VCaP (cell line): Measurements from ENCODE around the gene NCKAP5.

Source experiments
- H3K27ac ChIP-seq: fragments of 450-650 bp; 2 replicates; pipeline ENCODE4 v1.5.1; 2017
- TF ChIP-seq, protein P1 (sequence below): fragments of 450-650 bp; conservative IDR thresholded peaks from 2 replicates; pipeline ENCODE4 v1.5.1; 2017; ENCODE audit warnings: mild to moderate bottlenecking, moderate library complexity

The NCKAP5 gene

DNA sequence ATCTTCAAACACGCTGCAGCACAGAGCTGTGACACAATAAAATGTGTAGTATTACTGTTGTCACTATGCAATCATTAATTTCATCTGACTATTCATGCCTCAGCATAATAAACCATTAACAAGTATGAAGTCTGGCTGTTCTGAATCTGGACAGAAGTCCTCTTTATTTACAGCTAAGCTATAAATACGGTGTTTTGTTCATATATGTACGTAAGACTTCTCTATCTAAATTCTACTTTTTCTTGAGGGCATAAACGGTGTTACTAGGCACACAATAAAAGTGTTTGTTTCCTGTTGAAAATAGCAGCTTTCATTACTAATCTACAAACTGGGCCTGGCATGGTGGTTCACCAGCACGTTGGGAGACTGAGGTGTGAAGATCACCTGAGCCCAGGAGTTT is 443.8 kb downstream of the NCKAP5 start:
- TF ChIP-seq, protein P1, sequence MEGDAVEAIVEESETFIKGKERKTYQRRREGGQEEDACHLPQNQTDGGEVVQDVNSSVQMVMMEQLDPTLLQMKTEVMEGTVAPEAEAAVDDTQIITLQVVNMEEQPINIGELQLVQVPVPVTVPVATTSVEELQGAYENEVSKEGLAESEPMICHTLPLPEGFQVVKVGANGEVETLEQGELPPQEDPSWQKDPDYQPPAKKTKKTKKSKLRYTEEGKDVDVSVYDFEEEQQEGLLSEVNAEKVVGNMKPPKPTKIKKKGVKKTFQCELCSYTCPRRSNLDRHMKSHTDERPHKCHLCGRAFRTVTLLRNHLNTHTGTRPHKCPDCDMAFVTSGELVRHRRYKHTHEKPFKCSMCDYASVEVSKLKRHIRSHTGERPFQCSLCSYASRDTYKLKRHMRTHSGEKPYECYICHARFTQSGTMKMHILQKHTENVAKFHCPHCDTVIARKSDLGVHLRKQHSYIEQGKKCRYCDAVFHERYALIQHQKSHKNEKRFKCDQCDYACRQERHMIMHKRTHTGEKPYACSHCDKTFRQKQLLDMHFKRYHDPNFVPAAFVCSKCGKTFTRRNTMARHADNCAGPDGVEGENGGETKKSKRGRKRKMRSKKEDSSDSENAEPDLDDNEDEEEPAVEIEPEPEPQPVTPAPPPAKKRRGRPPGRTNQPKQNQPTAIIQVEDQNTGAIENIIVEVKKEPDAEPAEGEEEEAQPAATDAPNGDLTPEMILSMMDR, result no peak
- no peak overlapping the region for H3K27ac ChIP-seq

DNA sequence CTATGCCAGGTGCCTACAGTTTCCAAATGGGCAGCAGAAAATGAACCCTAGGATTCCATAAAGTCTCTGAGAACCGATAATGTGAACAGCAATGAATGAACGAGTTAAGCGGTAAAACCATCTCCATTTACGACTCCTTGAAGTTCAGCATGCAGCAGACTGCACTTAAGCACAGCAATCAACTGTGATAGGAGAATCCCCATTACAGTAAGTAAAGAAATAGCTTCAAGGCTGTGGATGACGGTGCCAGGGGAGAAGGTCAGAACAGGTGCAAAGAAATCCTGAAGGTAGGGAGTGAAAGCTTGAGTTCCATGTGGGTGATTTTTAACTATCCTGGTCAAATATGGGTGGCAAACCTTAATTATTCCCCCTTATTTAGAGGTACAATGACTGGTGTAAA is 444.4 kb downstream of the NCKAP5 start:
- no peak overlapping the region for H3K27ac ChIP-seq
- TF ChIP-seq, protein P1, result no peak

DNA sequence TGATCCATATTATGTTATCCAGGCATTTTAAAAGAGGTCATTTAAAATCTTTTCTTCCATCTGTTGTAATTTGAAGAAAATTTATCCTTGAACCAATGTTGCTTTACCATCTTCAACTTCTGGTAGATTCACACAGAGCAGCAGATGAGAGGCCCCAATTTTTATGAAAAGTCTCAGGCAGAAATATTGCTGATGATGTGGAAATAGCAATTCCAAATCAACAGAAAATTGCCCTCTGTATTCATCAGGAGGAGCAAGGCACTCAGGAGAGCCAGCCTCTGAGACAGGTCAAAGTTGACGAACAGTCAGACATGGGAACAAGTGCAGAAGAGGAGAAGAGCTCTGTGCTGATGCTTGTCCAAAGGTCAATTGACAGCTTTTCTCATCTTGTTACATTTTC is 444.9 kb downstream of the NCKAP5 start:
- H3K27ac ChIP-seq, result no peak overlapping the region
- TF ChIP-seq, protein P1, result no peak

DNA sequence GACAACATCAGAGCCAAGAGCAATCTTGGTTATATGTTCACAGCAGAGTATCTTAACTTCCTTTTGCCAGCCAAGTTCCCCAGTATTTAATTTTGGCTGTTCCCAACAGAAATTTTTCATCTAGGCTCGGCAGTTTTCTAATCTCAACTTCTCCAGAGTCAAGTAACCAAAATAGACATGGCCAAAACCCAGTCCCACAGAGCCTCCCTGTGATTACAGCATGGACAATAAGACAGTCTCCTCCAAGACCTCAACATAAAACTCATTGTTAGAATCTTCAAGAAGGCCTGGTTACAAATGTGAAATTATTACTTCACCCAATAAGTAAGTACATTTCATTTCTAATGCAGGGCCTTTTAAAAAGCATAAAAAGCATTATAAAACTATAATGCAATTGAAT is 445.7 kb downstream of the NCKAP5 start:
- TF ChIP-seq, protein P1, result no peak
- H3K27ac ChIP-seq, result no peak overlapping the region

DNA sequence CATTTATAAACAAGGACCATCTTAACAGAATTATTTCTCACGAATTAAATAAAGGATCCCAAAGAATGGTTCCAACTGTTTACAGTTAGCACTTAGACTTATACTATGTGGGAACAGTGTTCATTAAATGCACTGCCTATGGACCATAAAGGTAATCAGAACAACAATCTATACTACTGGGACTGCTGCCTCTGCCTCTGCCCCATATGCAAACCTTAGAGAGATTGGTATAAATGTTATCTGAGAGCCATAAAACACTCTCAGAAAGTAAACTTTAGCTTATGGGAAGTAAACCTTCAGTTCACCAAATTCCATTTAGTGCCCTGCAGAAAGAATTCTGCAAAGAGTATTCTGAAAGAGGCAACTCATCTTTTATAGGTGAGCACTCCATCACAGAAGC is 448.0 kb downstream of the NCKAP5 start:
- TF ChIP-seq, protein P1, result no peak
- H3K27ac ChIP-seq, result no peak overlapping the region

DNA sequence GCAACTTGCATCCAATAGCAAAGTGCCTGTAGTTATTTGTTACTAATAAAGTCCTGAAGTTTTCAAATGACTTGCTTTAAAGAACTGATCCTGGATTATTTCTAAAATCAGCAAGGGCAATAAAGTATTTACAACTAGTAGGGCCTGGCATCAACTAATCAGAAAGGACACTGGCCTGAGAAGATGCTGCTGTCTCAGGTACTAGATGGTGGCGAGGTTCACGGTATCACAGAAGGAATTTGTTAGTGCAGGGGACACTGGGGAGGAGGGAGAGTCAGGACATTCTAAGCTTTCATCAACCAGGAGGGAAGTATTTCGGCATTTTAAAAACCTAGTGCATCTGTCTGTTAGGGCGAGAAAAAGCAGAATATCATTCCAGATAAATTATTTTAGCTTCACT is 458.1 kb downstream of the NCKAP5 start:
- no peak overlapping the region for H3K27ac ChIP-seq
- TF ChIP-seq, protein P1, result no peak

DNA sequence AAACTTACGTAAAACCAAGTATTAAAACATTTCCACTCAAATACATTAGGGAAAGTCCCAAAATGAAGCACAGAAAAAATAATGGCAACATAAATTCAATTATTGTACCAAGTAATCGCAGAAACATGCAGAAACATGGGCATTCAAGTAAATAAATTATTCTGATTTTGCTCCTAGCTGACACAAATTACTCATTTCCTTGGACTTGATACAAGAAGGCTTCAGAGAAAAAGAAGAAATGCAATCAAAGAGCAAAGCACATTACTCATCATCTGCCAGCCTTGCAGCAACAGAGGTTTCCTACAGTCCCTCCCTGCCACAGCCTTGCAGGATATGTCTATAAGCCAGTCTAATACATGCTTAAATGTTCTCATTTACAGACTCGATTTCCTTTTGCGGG is 458.5 kb downstream of the NCKAP5 start:
- TF ChIP-seq, protein P1, result no peak

More for the DNA sequence above, 458.5 kb downstream of the NCKAP5 start:
- no peak overlapping the region for H3K27ac ChIP-seq
